ENCODE data around the gene MKLN1. TPM values are rescaled to one million over a fixed set of nuclear protein-coding genes. Genes with fewer than 3 reads are reported as not detected.

MKLN1 gene
- total and polyA plus RNA-seq, 2 of the 13 experiments (the other 11 are each of a cell fraction or from before 2014, with no cell fraction given), result 33.6 to 43.5 TPM

GRCh38 chr7:131327626-131328376 lies at the start of gene MKLN1 (continued):
- TF ChIP-seq FOXO4 (CRISPR knock-in tag; conservative IDR thresholded peaks at IDR 0.05) (no peak), ZFY (CRISPR knock-in tag; IDR thresholded peaks at IDR 0.05) (peak; percentile 99), ZNF496 (CRISPR knock-in tag; IDR thresholded peaks at IDR 0.05; ENCODE audit: insufficient replicate concordance) (no peak), NKX3-1 (CRISPR knock-in tag; IDR thresholded peaks at IDR 0.05) (no peak), TIGD3 (CRISPR knock-in tag; IDR thresholded peaks at IDR 0.05; ENCODE audit: borderline replicate concordance) (peak; percentile 88; the same call in 1 of the 2 replicates), ZFP62 (CRISPR knock-in tag; IDR thresholded peaks at IDR 0.05) (no peak), RFX1 (IDR thresholded peaks at IDR 0.05) (no peak), ZNF260 (CRISPR knock-in tag; IDR thresholded peaks at IDR 0.05; ENCODE audit: borderline replicate concordance, low read depth) (no peak), ZNF883 (CRISPR knock-in tag; IDR thresholded peaks at IDR 0.05; ENCODE audit: not compliant biosample characterization) (peak; percentile 90), ZNF792 (CRISPR knock-in tag; IDR thresholded peaks at IDR 0.05) (peak; percentile 91), SCMH1 (CRISPR knock-in tag; IDR thresholded peaks at IDR 0.05; ENCODE audit: borderline replicate concordance) (no peak), CEBPZ (IDR thresholded peaks at IDR 0.05; ENCODE audit: low read length) (no peak), HMGXB4 (CRISPR knock-in tag; IDR thresholded peaks at IDR 0.05; ENCODE audit: borderline replicate concordance in 1 of 2, low read depth in 1 of 2) (peak; percentile 77 to 92; a peak in 3 of 4 replicates), RBM39 (IDR thresholded peaks at IDR 0.05; ENCODE audit: low read depth, low read length, poor library complexity, severe bottlenecking) (peak; percentile 93), ZNF891 (CRISPR knock-in tag; IDR thresholded peaks at IDR 0.05) (peak; percentile 79; the same call in 1 of the 2 replicates), ZFP82 (CRISPR knock-in tag; IDR thresholded peaks at IDR 0.05; ENCODE audit: borderline replicate concordance) (no peak), SRSF9 (IDR thresholded peaks at IDR 0.05; ENCODE audit: borderline replicate concordance, insufficient read depth, low read depth, low read length, poor library complexity, severe bottlenecking) (no peak), ZNF558 (CRISPR knock-in tag; IDR thresholded peaks at IDR 0.05; ENCODE audit: borderline replicate concordance) (peak; percentile 38; the same call in 1 of the 2 replicates), ZNF205 (CRISPR knock-in tag; IDR thresholded peaks at IDR 0.05) (peak; percentile 76)

Data from HepG2 (cell line).